Peyer's patch (tissue), 4 donors: ENCODE data around the gene SRGAP2C.
"Not testable (repeated sequence)": the region's sequence is repeated elsewhere in the genome, so short reads cannot be mapped to it uniquely, and the experiment has no call there.

ENCODE experiments used
- CTCF ChIP-seq, 6 experiments: fragments of 450-650 bp in 4 of 6; fragments of 200-600 bp in 2 of 6; sonication (generic) in 1 of 6; IDR thresholded peaks; one replicate each; pipeline ENCODE4 v1.5.1; 2017 to 2019; ENCODE audit warnings: antibody characterized with exemption in 6 of 6, mild to moderate bottlenecking in 3 of 6, moderate library complexity in 1 of 6
- POLR2A ChIP-seq, 2 donors: fragments of 450-650 bp; IDR thresholded peaks; one replicate each; pipeline ENCODE4 v1.5.1; 2017; ENCODE audit warnings: antibody characterized with exemption in 2 of 2, mild to moderate bottlenecking in 2 of 2, moderate library complexity in 2 of 2

DNA sequence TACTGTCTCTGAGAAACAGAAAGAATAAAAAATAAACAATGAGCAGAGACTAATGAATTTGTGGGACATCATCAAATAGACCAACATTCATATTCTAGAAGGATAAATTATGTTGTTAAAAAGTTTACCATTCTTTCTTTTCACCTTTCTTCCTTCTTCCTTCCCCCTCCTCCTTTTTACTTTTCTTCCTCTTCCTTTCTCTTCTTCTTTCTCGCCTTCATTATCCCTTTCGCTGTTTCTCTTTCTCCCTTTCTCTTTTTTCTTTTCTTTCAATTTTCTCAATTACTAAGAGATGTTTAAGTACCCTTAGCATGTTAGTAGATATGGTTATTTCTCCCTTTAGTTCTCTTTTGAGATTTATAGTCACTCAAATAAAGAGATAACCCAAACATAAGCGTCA, 207.4 kb downstream of the SRGAP2C start:
- TF ChIP-seq CTCF, POLR2A (IDR thresholded peaks at IDR 0.05): not testable (repeated sequence)
